ENCODE data around the gene CNGA4.

- TF ChIP-seq POLR2A (IDR thresholded peaks at IDR 0.05; ENCODE audit: low read depth, low read length) (no peak), PAX5 (IDR thresholded peaks at IDR 0.05; ENCODE audit: insufficient read depth, low read length, severe bottlenecking) (no peak), POLR2AphosphoS5 (IDR thresholded peaks at IDR 0.05; ENCODE audit: low read depth, low read length) (no peak), TAF1 (IDR thresholded peaks at IDR 0.05; ENCODE audit: low read depth, low read length) (no peak)
These were observed 13.9 kb upstream of the CNGA4 start for GRCh38 chr11:6225024-6225423.
